Measurements from ENCODE around the gene PKIG.

- TF ChIP-seq EZH2 (IDR thresholded peaks at IDR 0.05) (no peak), FOXP2 (optimal IDR thresholded peaks at IDR 0.05; ENCODE audit: control extremely low read depth, extremely low read length, insufficient read depth) (no peak), POLR2AphosphoS5 (IDR thresholded peaks at IDR 0.05; ENCODE audit: borderline replicate concordance, low read depth, low read length) (no peak)
These were observed 15.6 kb downstream of the PKIG start for GRCh38 chr20:44597930-44598329.
